HG02763 (cell line): ENCODE results near the gene ABCC3.

ENCODE experiments used
- ATAC-seq: cut with Tn5 transposase; IDR thresholded peaks from one replicate; pipeline ENCODE4 v1.9.1; 2021; ENCODE audit warnings: mild to moderate bottlenecking, moderate library complexity; ENCODE audit not compliant: unreplicated experiment

Gene ABCC3

DNA sequence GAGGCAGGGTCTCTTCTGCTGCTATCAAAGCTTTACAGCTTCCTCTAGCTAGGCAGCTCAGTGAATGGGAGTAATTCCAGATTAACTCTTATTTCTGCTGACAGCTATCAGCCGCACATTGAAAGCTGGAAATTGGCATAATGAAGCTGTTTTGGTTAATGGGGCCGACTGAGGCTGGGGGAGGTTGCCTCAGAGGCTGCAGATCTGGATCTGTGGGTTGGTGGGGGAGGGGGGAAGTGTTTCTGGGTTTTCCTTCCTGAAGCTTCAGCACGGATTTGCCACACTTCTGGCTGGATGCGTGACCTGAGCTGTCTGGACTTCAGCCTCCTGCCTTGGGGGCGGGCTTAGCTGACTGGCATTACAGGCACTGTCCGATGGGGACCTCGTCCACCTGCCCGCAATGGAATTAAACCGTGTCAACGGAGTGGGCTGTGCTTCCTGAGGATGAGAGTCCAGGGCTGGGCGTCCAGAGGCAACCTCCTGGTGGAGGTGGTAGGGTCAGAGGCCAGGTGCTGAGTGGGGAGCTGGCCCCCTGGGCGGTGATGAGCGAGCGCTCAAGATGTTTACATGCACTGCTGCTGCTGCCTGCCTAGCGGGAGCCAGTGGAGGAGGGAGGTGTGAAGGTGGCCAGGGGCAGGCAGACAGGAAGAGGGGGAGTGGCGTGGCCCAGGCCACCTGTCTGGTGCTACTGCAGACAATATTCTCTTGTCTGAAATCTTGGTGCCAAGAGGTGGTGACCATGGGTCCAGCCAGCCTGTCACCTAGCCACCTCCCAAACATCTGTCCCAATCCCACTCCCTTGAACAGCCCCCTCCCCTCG lies 6.7 kb upstream of the ABCC3 start:
- ATAC-seq: no peak

DNA sequence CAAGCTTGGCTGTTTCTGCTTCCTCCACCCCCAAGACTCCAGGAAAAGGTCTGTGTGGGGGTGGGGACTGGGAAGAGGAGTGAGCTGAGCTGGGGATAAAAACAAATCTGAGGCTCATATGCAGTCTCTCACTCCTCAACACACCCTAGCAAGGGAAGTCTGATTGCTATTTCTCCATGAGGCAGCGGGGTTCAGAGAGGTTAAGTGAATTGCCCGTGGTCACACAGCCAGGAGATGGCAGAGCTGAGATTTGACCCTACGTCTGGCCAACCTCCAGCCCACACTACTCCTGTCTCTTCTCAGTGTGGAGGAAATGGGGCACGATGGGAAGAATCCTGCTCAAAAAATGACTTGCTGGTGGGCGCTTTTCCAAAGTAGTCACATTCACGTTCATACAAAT lies 4.8 kb upstream of the ABCC3 start:
- no peak for ATAC-seq

DNA sequence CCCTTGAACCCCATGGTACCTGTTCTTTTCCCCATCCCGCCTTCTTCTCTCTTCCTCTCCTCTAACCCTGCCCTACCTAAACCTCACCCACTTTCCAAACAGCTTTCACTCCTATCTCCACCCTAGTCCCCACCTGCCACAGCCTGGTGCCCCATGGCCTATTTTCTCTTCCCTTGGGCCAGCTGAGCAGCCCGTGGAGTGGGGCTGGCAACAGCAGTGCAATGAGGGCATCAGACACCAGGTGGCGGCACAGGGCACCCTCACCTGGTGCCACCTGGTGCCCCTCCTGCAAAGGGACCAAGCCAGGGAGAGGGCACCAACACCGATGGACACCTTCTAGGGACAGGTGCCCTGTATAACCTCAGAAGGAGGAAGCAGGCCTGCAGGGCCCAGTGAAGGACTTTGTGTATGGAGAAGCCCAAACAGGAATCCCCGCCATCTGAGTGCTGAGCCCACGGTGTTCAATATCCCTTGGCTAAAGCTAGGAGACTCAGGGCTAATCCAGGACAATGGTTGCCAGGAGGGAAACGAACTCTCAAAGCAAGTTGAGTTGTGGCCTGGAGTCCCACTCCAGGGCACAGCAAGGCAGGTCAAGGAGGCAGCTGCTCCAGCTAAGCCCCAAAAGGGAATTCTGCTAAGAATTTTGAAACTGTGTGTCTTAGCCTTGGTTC lies 4.0 kb upstream of the ABCC3 start:
- no peak for ATAC-seq

DNA sequence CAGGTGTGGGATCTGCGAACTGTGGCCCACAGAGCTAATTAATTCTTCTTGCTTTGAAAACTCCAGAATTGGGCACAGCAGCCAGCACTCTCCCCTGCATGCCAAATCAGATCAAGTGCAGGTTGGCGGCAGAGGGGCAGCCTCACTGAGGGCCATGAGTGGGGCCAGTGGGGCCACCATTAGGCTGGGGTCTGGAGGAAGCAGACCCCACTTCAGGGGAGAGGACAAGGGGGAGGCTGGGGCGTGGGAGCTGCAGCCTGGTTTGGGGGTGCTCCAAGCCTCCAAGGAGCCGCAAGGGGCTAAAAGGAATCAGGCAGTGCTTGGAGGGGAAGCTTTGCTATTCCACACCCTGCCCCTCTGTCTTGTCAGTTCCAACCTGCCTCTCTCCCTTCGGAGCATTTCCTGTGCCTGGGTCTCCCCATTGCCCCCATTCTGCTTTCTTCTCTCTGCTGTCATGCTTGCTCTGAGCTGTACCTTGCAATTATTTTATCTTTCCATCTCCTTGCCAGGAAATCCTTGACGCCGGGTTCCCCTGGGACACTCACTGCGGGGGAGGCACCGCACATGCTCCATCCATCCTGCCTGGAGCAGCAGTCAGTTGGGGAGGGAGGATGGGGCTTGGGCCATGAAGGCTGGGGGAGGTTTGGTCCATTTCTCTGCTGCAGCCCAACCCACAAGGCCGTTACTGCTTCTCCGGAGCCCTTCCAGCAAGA lies 3.3 kb upstream of the ABCC3 start:
- ATAC-seq: no peak

DNA sequence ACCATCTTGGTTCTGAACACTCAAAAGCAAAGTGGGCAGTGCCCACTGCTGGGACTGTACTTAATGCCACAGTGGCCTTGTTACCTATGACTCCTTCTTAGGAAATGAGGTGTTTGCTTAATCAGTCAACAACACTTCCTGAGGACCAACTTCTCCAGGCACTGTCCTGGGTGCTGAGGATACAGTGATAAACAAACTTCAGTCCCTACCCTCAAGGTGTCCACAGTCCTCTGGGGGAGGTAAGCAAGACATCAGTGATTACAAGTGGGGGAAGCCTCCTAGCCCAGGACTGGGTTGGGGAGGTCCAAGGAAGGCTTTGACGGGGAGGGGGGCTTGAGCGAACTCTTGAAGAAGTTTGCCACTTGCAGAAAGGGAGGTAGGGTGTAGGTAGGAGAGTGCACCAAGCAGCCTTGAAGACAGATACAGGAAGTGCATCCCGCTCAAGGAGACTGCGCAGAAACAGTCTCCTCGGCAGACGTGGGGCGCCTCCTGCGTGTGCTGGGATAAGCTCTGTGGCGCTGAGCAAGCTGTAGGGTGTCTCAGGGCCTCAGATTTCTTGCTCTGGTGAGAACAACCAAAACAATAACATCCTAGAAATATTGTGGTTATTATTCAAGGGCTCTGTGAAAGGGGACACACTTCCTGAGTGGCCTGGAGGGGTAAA lies 2.6 kb upstream of the ABCC3 start:
- ATAC-seq: no peak

DNA sequence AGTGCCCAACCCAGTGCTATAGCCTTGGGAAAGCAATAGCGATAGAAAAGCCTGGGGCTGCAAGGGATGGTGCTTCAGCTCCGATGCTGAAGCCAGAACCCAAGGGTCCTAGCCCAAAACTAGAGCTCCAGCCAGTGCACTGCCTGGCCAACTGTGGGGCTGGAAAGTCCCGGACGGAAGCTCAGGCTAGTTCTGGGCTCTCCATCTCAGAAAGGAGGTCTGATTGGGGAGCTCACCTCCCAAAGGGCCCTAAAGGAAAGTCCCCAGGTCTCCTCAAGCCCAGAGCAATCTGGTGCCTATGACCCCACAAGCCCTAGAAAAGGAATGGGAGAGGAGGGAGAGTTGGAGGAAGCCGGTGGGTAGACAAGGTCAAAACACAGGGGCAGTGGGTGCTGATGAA lies 2.0 kb upstream of the ABCC3 start:
- ATAC-seq: no peak

DNA sequence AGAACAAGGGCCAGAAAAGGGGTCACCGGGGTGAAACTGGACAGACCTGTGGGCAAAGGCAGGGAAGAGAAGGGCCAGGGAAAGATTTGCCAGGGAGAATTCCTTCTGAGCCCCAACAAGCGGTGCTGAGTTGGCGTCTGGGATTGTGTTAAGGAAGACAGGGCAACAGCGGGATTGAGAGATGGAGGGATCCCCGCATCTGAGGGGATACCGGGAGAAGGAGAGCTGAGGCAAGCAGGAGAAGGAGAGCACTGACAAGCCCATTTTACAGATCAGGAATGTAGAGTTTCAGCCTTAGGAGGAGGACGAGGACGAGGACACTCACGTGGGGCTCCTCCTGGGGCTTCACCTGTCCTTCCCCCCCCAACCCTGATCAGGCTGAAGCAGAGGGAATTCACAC lies 998 bp upstream of the ABCC3 start:
- ATAC-seq: no peak

DNA sequence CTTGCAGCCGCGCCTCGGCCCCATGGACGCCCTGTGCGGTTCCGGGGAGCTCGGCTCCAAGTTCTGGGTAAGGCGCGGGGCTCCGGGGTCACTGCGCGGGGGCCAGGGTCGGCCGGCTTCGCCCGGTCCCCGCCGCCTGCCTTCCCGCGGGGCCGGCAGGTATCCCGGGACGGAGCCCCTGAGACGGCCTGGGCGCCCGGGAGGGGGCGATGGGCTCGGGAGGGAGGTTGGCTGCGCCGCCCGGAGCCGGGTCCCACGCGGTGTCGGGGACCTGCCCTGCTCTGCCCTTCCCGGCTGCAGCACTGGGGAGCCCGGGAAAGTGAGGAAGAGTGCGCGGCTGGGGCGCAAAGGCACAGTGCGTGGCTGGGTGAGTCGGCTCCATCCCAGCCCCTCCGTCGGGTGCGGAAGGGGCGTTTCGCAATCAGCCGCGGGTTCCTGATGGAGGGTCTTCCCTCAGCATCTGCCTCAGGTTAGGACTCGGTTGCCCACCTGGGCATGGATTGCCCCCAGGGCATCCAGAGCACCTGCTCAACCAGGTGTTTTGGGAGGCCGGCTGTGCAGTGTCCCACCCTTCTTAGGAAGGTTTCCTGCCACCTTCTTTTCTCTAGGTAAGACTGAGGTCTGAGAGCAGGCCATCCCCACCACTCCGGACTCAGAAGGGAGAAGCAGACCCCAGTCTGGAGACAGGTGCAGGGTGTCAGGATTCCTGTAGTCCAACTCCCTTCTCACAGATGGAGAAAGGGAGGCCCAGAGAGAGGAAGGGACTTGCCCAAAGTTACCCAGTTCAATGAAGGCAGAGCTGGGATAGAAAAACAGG lies 442 bp downstream of the ABCC3 start:
- no peak for ATAC-seq

DNA sequence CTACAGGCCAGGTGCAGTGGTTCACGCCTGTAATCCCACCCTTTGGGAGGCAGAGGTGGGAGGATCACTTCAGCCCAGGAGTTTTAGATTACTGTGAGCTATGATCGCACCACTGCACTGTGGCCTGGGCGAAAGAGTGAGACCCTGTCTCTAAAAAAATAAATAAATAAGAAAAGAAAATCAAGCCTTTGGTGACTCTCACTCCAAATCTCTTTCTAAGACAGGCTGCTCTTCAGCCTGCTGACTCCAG lies 976 bp downstream of the ABCC3 start:
- no peak for ATAC-seq

DNA sequence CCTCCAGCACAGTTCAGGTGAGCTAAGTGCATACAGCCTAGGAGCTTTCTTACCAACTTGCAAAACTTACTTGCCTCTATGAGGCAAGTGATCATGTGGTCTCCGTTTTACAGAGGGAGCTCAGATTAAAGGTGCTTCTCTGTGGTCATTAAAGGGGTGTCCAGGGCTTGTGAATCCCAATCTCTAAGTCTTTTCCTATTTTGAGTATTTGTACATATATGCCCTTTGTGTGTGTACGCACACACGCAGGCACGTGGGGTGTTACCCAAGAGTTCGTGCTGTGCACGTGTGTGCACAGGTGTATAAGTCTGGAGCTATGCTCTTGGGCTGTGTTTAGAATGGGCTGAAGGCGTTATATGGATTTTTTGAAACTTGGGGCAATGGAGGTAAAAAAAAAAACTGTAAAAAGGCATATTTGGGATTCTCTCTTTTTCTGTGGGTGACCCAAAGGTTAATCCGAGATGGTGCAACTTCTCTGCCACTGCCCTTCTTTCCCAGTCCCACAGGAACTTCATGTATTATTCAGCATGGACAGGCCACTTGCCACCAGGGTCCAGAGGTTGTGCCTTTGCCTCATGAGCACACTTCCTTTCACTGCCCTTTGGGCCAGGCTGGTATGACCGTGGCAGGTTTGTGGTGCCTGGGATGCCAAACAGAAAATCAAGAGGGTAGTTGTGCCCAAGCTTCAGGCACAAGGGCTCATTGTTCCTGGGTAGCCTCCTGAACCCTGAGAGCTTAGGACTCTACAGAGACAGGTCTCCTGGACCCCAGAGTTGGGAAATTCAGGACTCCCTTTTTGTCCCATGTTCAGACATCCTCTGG lies 1.5 kb downstream of the ABCC3 start:
- ATAC-seq: no peak

DNA sequence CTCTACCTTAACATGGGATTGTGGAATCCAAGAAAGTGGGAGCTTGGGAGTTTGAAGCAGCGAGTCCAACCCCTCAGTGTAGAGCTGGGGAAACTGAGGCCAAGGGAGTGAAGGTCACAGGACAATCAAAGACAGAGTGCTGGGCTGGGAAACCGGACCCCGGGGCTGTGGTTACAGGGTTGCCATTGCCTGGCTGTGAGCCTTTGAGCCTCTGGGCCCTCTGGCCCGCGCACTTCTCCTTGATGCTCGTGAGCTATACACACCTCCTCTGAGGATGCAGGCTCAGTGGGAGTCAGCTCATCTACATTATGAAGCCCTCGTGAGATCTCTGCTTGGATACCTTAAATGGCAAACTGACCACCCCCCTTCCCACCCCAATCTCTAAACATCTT lies 2.1 kb downstream of the ABCC3 start:
- ATAC-seq: no peak

DNA sequence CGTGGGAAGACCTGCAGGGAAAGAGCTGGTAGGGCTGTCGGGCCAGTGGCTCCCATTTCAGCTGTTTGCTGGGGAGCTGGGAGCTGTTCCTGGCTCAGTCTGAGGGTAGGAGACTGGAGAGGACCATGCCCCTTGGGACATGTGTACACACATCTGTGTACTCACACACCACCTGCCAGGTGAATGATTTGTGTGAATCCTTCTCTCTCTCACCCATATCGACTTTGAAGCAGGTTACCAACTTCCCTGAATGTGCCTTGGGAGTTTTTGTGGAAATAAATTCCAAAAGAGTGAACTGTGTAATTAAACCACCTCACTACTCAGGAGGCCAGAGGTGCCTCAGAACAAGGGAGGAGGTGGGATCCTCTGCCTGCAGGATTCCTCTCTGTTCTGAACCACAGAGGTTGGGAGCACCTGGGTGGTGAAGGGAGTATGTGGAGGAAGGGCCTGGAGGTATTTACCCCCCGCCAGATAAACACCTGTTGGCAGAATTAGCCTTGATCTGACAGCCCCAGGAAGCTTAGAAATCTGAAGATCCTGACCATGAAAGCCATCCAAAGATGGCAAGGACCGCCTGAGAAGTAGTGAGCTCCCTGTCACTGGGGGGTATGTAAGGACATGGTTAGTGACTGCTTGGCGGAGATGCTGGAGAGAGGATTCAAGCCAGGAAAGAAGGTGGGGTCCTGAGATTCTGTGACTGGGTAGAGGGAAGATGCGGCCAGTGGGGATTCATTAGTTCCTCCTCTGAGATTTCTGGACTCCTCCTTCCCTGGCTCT lies 3.3 kb downstream of the ABCC3 start:
- ATAC-seq: no peak

DNA sequence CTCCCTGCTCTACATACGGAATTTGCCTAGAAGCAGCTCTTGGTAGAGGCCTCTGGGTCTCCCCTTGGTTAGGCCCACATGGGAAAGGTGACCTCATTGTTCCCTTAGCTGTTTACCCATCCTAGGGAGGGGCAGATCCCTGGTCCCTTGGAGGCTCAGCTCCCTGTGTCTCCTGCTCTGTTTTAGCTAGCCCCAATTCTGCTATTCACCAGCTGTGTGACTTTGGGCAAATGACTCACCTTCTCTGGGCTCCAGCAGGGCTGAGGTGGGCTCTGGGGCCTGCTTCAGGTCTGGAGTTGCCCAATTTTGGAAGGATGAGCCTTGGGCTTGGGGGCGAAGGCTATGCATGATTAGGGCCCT lies 3.9 kb downstream of the ABCC3 start:
- ATAC-seq: no peak

DNA sequence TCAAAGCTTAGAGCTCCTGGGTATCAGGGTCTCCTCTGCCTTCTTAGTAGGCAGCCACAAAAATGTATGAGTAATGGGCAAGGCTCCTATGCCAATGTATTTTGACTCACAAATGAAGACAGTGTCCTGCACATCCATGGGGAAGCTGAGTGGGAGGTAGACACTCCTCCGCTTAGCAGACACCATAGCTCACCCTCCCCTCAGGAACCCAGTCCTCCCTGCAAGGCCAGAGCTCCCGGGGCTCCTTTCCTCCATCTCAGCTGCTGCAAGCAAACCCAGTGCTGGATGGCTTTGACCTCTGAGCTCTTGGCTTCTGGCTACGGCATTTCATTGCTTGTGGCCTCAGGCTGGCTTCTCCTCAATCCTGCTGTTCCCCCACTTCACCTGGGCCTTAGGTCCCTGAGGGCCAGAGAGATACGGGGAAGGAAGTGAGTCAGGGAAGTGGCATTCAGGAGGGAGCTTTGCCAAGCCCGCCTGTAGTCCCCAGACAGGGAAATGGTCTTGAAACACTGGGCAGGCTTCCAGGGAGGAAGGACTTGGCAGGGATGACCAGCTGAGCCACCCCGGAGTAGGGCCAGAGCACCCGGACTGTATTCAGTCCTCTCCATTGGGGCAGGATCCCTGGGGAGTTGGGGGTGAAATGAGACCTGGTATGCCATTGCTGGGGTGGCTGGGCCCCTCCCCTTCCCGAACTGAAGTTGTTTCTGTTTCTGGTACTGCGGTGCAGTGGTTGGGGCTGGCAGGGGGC lies 4.5 kb downstream of the ABCC3 start:
- ATAC-seq: no peak

DNA sequence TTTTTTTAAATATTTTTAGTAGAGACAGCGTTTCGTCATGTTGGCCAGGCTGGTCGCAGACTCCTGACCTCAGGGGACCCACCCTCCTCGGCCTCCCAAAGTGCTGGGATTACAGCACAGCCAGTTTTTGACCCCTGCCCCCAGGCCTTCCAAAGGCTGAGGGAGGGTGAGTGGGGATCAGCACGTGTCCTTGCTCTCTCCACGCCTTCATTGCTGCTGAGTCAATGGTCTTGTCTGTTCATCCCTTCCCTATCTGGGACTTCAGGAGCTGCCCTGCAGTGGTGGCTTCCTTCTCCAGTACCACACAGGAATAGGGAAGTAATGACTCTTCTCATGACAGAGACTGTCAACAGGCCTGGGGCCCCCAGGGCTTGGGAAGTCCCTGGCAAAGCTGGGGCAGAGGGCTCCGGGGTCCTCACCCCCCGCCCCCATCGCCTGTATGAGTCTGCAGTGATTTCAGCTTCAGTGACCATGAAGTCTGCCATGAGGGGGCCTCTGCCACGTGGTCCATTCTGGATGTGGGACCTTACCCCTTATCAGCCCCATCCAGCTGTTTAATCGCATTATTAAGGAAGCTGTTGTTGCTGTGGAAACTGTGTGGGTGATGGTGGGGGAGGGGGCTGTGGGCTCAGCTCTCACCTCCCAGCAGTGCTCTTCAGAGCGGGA lies 6.1 kb downstream of the ABCC3 start:
- ATAC-seq: no peak

DNA sequence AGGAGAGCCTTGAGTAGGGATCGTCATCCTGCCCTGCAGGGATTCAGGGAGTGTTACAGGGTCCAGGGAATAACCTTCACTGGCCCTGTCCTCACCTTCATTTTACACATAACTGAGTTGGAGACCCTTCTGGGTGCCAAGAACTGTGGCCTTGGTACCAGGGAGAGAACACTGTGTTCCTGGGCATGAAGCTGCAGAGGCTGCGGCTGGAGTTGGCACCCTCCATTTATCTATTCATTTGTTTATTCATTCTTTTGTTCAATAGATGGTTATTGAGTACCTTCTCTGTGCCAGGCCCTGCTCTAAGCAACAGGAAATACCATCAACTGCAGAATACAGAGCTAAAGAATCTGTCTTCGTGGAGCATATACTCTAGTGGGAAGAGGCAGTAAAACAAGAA lies 6.7 kb downstream of the ABCC3 start:
- no peak for ATAC-seq

DNA sequence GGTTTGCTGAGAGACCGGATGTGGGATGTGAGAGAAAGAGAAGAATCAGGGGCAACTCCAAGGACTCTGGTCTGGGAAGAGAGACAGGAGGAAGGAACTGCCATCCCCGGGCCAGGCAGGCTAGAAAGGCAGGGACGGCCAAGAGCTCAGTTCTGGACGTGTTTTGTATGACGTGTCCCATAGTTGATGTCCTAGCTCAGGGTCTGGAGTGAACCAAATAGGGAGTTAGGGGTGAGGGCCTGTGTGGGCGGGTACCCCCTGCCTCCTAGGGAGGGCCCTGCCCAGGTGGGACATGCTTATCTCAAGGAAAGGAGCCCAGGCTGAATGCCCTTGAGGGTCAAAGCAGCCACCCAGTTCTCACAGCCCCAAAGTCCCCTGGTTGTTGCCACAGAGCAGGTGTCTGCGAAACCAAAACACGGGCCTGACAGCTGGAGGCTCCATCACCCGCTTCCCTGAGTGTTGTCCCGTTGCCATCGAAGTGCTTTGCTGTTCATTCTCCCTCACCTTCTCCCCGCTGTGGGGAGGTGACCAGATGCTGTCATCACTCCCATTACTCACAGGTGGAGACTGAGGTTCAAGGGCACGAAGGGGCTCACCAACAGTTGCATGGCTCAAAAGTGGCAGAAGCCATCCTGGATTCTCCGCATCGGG lies 7.5 kb downstream of the ABCC3 start:
- no peak for ATAC-seq
